Ascending aorta (tissue), 2 donors: ENCODE data around the gene PRDX4. TPM values are rescaled to one million over a fixed set of nuclear protein-coding genes. Genes with fewer than 3 reads are reported as not detected.

Experiments
- DNase-seq, 2 donors: peaks; one replicate each; pipeline ENCODE4 v3.0.0-alpha.2; 2019; ENCODE audit warnings: low spot score in 2 of 2
- H3K27ac ChIP-seq, 2 donors: fragments of 200-600 bp; sonication (generic); one replicate each; pipeline ENCODE4 v1.5.1; 2016 to 2017; ENCODE audit warnings: mild to moderate bottlenecking in 1 of 2
- H3K27me3 ChIP-seq: fragments of 200-600 bp; sonication (generic); one replicate; pipeline ENCODE4 v1.5.1; 2017
- H3K36me3 ChIP-seq, 2 donors: fragments of 200-600 bp; sonication (generic); one replicate each; pipeline ENCODE4 v1.5.1; 2016
- H3K4me1 ChIP-seq, 2 donors: fragments of 200-600 bp; sonication (generic); one replicate each; pipeline ENCODE4 v1.5.1; 2016 to 2017; ENCODE audit warnings: mild to moderate bottlenecking in 1 of 2
- H3K4me3 ChIP-seq, 2 donors: fragments of 200-600 bp; sonication (generic); one replicate each; pipeline ENCODE4 v1.5.1; 2016 to 2017; ENCODE audit warnings: mild to moderate bottlenecking in 1 of 2
- H3K9me3 ChIP-seq, 2 donors: fragments of 200-600 bp; sonication (generic); one replicate each; pipeline ENCODE4 v1.5.1; 2016
- CTCF ChIP-seq, 3 experiments: fragments of 200-600 bp in 2 of 3; fragments of 450-650 bp in 1 of 3; sonication (generic) in 2 of 3; IDR thresholded peaks; one replicate each; pipeline ENCODE4 v1.5.1; 2016 to 2019; ENCODE audit warnings: antibody characterized with exemption in 3 of 3, mild to moderate bottlenecking in 1 of 3, moderate library complexity in 1 of 3
- intact Hi-C: fragments of 100-400 bp; cut with DNase I; formaldehyde crosslinking; loops from one replicate; pipeline ENCODE4 v1.15.1; 2023
- total RNA-seq: library from RNA; depleted of rRNA; stranded (reverse); fragments of >200 nt; gene quantifications from one replicate; pipeline ENCODE4 v1.1.0, GENCODE V29; 2016

The PRDX4 gene
- total RNA-seq, result 112 TPM

GRCh38 chrX:23667239-23668177 is at the start of gene PRDX4:
Gene PRDX4, plus strand, starts transcription at chrX:23667493. Its CDS starts 78 bp downstream, at chrX:23667571.
- intact Hi-C loops, result loop anchor here (1.0 to 5.0 kb wide), 3 partner anchors 75 to 355 kb away; partner anchors contain the start of genes ACOT9 and CXorf58
- no peaks in the 10 kb centered on the region for H3K4me1 ChIP-seq
- H3K27ac ChIP-seq, result peak within 1 kb of the TSS; percentile 74 to 76

GRCh38 chrX:23621621-23622265 is 45.5 kb upstream of the PRDX4 start:
- Histone ChIP-seq H3K9me3 (no peaks in the 10 kb centered on the region), H3K36me3 (no peaks in the 10 kb centered on the region), H3K27me3 (no peaks in the 10 kb centered on the region), H3K27ac (no peak overlapping the region), H3K4me3 (no peak overlapping the region), H3K4me1 (no peaks in the 10 kb centered on the region)
- intact Hi-C loops, result no loop called here
- DNase-seq, result no peak
- TF ChIP-seq CTCF (IDR thresholded peaks at IDR 0.05), result no peak

More at GRCh38 chrX:23667239-23668177, at the start of gene PRDX4:
- peak; percentile 52 to 90 for DNase-seq
- Histone ChIP-seq H3K9me3 (no peaks in the 10 kb centered on the region), H3K27me3 (no peaks in the 10 kb centered on the region), H3K36me3 (no peaks in the 10 kb centered on the region), H3K4me3 (peak within 1 kb of the TSS; percentile 61 to 69)
- no peak for TF ChIP-seq CTCF (IDR thresholded peaks at IDR 0.05)

GRCh38 chrX:23623797-23624196 is 43.5 kb upstream of the PRDX4 start:
- no peak for DNase-seq
- Histone ChIP-seq H3K27me3 (no peaks in the 10 kb centered on the region), H3K4me1 (no peaks in the 10 kb centered on the region), H3K36me3 (no peaks in the 10 kb centered on the region), H3K27ac (no peak overlapping the region), H3K4me3 (no peak overlapping the region), H3K9me3 (no peaks in the 10 kb centered on the region)
- intact Hi-C loops, result no loop called here
- TF ChIP-seq CTCF (IDR thresholded peaks at IDR 0.05), result no peak

- Histone ChIP-seq H3K27me3 (no peaks in the 10 kb centered on the region), H3K36me3 (no peaks in the 10 kb centered on the region), H3K9me3 (no peaks in the 10 kb centered on the region), H3K4me1 (no peaks in the 10 kb centered on the region), H3K27ac (no peak overlapping the region), H3K4me3 (no peak overlapping the region)
- intact Hi-C loops, result no loop called here
- TF ChIP-seq CTCF (IDR thresholded peaks at IDR 0.05), result no peak
- no peak for DNase-seq
These were observed 40.6 kb upstream of the PRDX4 start for GRCh38 chrX:23626651-23627050.

GRCh38 chrX:23628131-23628530 is 39.2 kb upstream of the PRDX4 start:
- Histone ChIP-seq H3K36me3 (no peaks in the 10 kb centered on the region), H3K4me3 (no peak overlapping the region), H3K27ac (no peak overlapping the region), H3K27me3 (no peaks in the 10 kb centered on the region), H3K4me1 (no peaks in the 10 kb centered on the region), H3K9me3 (no peaks in the 10 kb centered on the region)
- no peak for TF ChIP-seq CTCF (IDR thresholded peaks at IDR 0.05)
- DNase-seq, result no peak
- intact Hi-C loops, result no loop called here
